H1 (cell line): Measurements from ENCODE around the gene BNC2.

ENCODE experiments used
- BCL11A ChIP-seq, 2 experiments: IDR thresholded peaks; one replicate each; pipeline ENCODE4 v1.6.1; 2011; ENCODE audit warnings: low read depth in 2 of 2, low read length in 2 of 2, mild to moderate bottlenecking in 2 of 2
- BRCA1 ChIP-seq: IDR thresholded peaks from 2 replicates; pipeline ENCODE4 v1.6.1; 2012; ENCODE audit warnings: low read depth, low read length, improper control_type of control experiment
- CHD2 ChIP-seq: IDR thresholded peaks from 2 replicates; pipeline ENCODE4 v1.6.1; 2012; ENCODE audit warnings: low read length, improper control_type of control experiment
- EGR1 ChIP-seq: IDR thresholded peaks from 2 replicates; pipeline ENCODE4 v1.6.1; 2011; ENCODE audit warnings: low read depth, low read length, borderline replicate concordance
- JUND ChIP-seq: IDR thresholded peaks from 2 replicates; pipeline ENCODE4 v1.6.1; 2011; ENCODE audit warnings: mild to moderate bottlenecking, improper control_type of control experiment, low read length
- POLR2A ChIP-seq, 2 experiments: IDR thresholded peaks; 1 replicate in 1 of 2; 2 replicates in 1 of 2; pipeline ENCODE4 v1.6.1; 2011; ENCODE audit warnings: low read depth in 2 of 2, low read length in 2 of 2, mild to moderate bottlenecking in 2 of 2; ENCODE audit errors: control extremely low read depth in 1 of 2
- POLR2AphosphoS5 ChIP-seq: IDR thresholded peaks from 2 replicates; pipeline ENCODE4 v1.6.1; 2011; ENCODE audit warnings: low read depth, low read length
- USF2 ChIP-seq: IDR thresholded peaks from 2 replicates; pipeline ENCODE4 v1.6.1; 2011; ENCODE audit warnings: low read length, improper control_type of control experiment
- YY1 ChIP-seq: IDR thresholded peaks from 2 replicates; pipeline ENCODE4 v1.6.1; 2011; ENCODE audit warnings: low read depth, mild to moderate bottlenecking, low read length
- TF ChIP-seq, protein P1 (sequence below), 3 experiments: IDR thresholded peaks; 1 replicate in 2 of 3; 2 replicates in 1 of 3; pipeline versions ENCODE4 v1.5.1 to v1.6.1; 2011; ENCODE audit warnings: low read length in 3 of 3, mild to moderate bottlenecking in 3 of 3, inconsistent platforms in 2 of 3, low read depth in 1 of 3, moderate library complexity in 1 of 3; ENCODE audit not compliant: insufficient read depth in 1 of 3; ENCODE audit errors: control extremely low read depth in 1 of 3
- TF ChIP-seq, protein P2 (sequence below): IDR thresholded peaks from 2 replicates; pipeline ENCODE4 v1.6.1; 2012; ENCODE audit warnings: inconsistent platforms

DNA sequence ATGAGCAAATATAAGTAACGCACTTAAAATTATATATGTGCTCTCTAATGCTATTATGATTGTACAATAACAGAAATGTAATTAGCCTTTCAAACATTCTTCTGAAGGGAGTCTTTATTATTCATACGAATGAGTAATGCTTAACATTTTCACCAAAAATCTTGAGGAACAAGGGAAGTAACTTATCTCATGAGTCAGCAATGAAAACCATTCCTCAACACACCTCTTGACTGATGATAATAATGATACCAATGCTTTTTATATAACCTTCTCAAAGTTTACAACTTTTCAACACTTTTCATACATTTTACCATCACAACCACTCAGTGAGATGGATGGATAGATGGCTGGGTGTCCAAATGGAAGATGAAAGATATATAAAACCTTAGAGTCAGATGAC lies 369.3 kb downstream of the BNC2 start:
- TF ChIP-seq, protein P1, sequence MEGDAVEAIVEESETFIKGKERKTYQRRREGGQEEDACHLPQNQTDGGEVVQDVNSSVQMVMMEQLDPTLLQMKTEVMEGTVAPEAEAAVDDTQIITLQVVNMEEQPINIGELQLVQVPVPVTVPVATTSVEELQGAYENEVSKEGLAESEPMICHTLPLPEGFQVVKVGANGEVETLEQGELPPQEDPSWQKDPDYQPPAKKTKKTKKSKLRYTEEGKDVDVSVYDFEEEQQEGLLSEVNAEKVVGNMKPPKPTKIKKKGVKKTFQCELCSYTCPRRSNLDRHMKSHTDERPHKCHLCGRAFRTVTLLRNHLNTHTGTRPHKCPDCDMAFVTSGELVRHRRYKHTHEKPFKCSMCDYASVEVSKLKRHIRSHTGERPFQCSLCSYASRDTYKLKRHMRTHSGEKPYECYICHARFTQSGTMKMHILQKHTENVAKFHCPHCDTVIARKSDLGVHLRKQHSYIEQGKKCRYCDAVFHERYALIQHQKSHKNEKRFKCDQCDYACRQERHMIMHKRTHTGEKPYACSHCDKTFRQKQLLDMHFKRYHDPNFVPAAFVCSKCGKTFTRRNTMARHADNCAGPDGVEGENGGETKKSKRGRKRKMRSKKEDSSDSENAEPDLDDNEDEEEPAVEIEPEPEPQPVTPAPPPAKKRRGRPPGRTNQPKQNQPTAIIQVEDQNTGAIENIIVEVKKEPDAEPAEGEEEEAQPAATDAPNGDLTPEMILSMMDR (IDR thresholded peaks at IDR 0.05; ENCODE audit: control extremely low read depth in 1 of 3, insufficient read depth in 1 of 3, low read depth in 1 of 3, low read length in 3 of 3): no peak
- TF ChIP-seq POLR2A (IDR thresholded peaks at IDR 0.05; ENCODE audit: control extremely low read depth in 1 of 2, low read depth in 2 of 2, low read length in 2 of 2) (no peak), EGR1 (no peak), CHD2 (no peak), BRCA1 (no peak), JUND (no peak), BCL11A (IDR thresholded peaks at IDR 0.05; ENCODE audit: low read depth in 2 of 2, low read length in 2 of 2) (no peak), POLR2AphosphoS5 (no peak), USF2 (no peak), YY1 (no peak)
- TF ChIP-seq, protein P2, sequence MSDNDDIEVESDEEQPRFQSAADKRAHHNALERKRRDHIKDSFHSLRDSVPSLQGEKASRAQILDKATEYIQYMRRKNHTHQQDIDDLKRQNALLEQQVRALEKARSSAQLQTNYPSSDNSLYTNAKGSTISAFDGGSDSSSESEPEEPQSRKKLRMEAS: no peak
